Neural cell (in vitro differentiated cells): Measurements from ENCODE around the gene IL3. TPM values are rescaled to one million over a fixed set of nuclear protein-coding genes. Genes with fewer than 3 reads are reported as not detected.

Experiments used
- H2AFZ ChIP-seq: fragments of 200-600, 300-800 bp; sonication (generic), shearing (Covaris generic); 2 replicates; pipeline ENCODE4 v1.6.0; 2014; ENCODE audit warnings: low read depth, mild to moderate bottlenecking, antibody characterized with exemption, low read length, moderate library complexity
- H3F3A ChIP-seq: fragments of 200-600 bp; shearing (Covaris generic); 2 replicates; pipeline ENCODE4 v1.6.1; 2016; ENCODE audit warnings: mild to moderate bottlenecking, moderate library complexity, mixed read lengths, antibody characterized with exemption, low read length; ENCODE audit not compliant: insufficient read depth, poor library complexity, severe bottlenecking
- H3K27ac ChIP-seq: fragments of 200-600, 300-800 bp; sonication (generic), shearing (Covaris generic); 2 replicates; pipeline ENCODE4 v1.5.1; 2014; ENCODE audit warnings: mild to moderate bottlenecking, low read length, moderate library complexity
- H3K27me3 ChIP-seq: fragments of 300-800, 200-600 bp; sonication (generic), shearing (Covaris generic); 2 replicates; pipeline ENCODE4 v1.6.0; 2014; ENCODE audit warnings: mild to moderate bottlenecking, low read depth, low read length, moderate library complexity; ENCODE audit not compliant: insufficient read depth
- H3K36me3 ChIP-seq: fragments of 300-800, 200-600 bp; sonication (generic), shearing (Covaris generic); 2 replicates; pipeline ENCODE4 v1.5.1; 2014; ENCODE audit warnings: mild to moderate bottlenecking, antibody characterized with exemption, low read length, moderate library complexity; ENCODE audit not compliant: insufficient read depth
- H3K4me2 ChIP-seq: fragments of 300-800, 200-600 bp; sonication (generic), shearing (Covaris generic); 2 replicates; pipeline ENCODE4 v1.6.0; 2014; ENCODE audit warnings: mild to moderate bottlenecking, low read length
- H3K4me3 ChIP-seq: fragments of 300-800, 200-600 bp; sonication (generic), shearing (Covaris generic); 2 replicates; pipeline ENCODE4 v1.5.1; 2014; ENCODE audit warnings: mild to moderate bottlenecking, low read length, moderate library complexity
- H3K79me2 ChIP-seq: fragments of 200-600 bp; shearing (Covaris generic); replicated peaks from 2 replicates; pipeline ENCODE4 v1.6.0; 2014; ENCODE audit warnings: mild to moderate bottlenecking, low read length, moderate library complexity; ENCODE audit not compliant: insufficient read depth
- H3K9ac ChIP-seq: fragments of 300-800, 200-600 bp; sonication (generic), shearing (Covaris generic); 2 replicates; pipeline ENCODE4 v1.6.1; 2016; ENCODE audit warnings: mild to moderate bottlenecking, low read length, mixed read lengths
- H3K9me2 ChIP-seq: fragments of 200-600 bp; shearing (Covaris generic); 2 replicates; pipeline ENCODE4 v1.6.1; 2016; ENCODE audit warnings: mild to moderate bottlenecking, low read length, mixed read lengths; ENCODE audit not compliant: insufficient read depth
- H3K9me3 ChIP-seq: fragments of 200-600, 300-800 bp; sonication (generic), shearing (Covaris generic); 2 replicates; pipeline ENCODE4 v1.6.1; 2016; ENCODE audit warnings: mild to moderate bottlenecking, mixed run types, low read length, moderate library complexity, mixed read lengths
- H4K20me1 ChIP-seq: fragments of 200-600 bp; shearing (Covaris generic); 2 replicates; pipeline ENCODE4 v1.6.1; 2016; ENCODE audit warnings: mild to moderate bottlenecking, mixed run types; ENCODE audit not compliant: insufficient read depth
- EP300 ChIP-seq: fragments of 450-650 bp; conservative IDR thresholded peaks from 2 replicates; pipeline ENCODE4 v1.6.1; 2014; ENCODE audit warnings: antibody characterized with exemption, mild to moderate bottlenecking, moderate library complexity; ENCODE audit not compliant: poor library complexity, severe bottlenecking
- EZH2 ChIP-seq: fragments of 200-600, 300-800 bp; shearing (Covaris generic), sonication (generic); IDR thresholded peaks from 2 replicates; pipeline ENCODE4 v1.6.1; 2014; ENCODE audit warnings: antibody characterized with exemption, low read length, borderline replicate concordance, mild to moderate bottlenecking; ENCODE audit not compliant: insufficient read depth, poor library complexity, severe bottlenecking
- MXI1 ChIP-seq: fragments of 450-650 bp; conservative IDR thresholded peaks from 2 replicates; pipeline ENCODE4 v1.6.1; 2014; ENCODE audit warnings: antibody characterized with exemption, mild to moderate bottlenecking; ENCODE audit not compliant: poor library complexity, severe bottlenecking
- POLR2AphosphoS5 ChIP-seq: IDR thresholded peaks from 2 replicates; pipeline ENCODE4 v1.6.1; 2012
- RAD21 ChIP-seq: fragments of 450-650 bp; conservative IDR thresholded peaks from 2 replicates; pipeline ENCODE4 v1.6.1; 2014; ENCODE audit warnings: antibody characterized with exemption, mild to moderate bottlenecking, moderate library complexity
- REST ChIP-seq: IDR thresholded peaks from 2 replicates; pipeline ENCODE4 v1.6.1; 2012; ENCODE audit warnings: borderline replicate concordance
- SMC3 ChIP-seq: fragments of 450-650 bp; conservative IDR thresholded peaks from 2 replicates; pipeline ENCODE4 v1.6.1; 2014; ENCODE audit warnings: antibody characterized with exemption, mild to moderate bottlenecking, moderate library complexity; ENCODE audit not compliant: poor library complexity
- TAF1 ChIP-seq: IDR thresholded peaks from 2 replicates; pipeline ENCODE4 v1.6.1; 2012; ENCODE audit warnings: low read depth
- polyA plus RNA-seq: library from polyadenylated mRNA; depleted of rRNA; stranded (reverse); fragments of >200 nt; gene quantifications from 2 replicates; pipeline ENCODE4 v1.2.3, GENCODE V29; 2014
- TF ChIP-seq, protein P1 (sequence below): fragments of 450-650 bp; IDR thresholded peaks from 2 replicates; pipeline ENCODE4 v1.5.1; 2014; ENCODE audit warnings: antibody characterized with exemption, mild to moderate bottlenecking, moderate library complexity; ENCODE audit not compliant: poor library complexity, severe bottlenecking

The IL3 gene
- polyA plus RNA-seq, 1 donor from 2014 or later, result not detected

DNA sequence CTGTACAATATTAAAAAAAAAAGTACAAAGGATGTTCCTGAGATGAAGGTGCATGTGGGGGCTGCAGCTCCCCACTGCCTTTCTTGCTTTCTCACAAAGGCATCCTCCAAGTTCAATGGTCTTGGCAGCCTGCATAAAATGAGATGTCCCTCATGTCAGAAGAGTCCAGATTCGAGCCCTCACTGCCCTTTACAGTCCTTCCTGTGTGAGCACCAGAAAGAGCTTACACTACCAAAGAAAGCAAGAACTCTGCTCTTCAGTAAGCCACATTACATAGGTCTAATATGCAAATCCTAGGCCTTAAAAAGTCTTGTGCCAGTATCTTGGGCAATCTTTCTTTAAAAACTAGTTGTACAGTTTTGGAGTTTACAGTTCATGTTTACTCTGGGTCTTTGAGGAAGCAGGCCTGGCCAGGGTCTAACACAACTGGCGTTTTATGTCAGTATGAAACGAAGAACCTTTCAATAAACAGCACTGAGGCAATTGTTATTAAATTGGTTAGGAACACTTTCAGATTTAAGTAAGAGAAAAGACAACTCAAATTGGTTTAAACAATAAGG is 49.1 kb downstream of the IL3 start:
- H2AFZ ChIP-seq, result no peak overlapping the region
- no peak overlapping the region for H3K27ac ChIP-seq
- no peak overlapping the region for H3K4me2 ChIP-seq
- no peaks in the 10 kb centered on the region for H3K9me2 ChIP-seq
- no peaks in the 10 kb centered on the region for H3K79me2 ChIP-seq
- no peak overlapping the region for H3K4me3 ChIP-seq
- H3K9me3 ChIP-seq, result no peaks in the 10 kb centered on the region
- no peaks in the 10 kb centered on the region for H3K36me3 ChIP-seq
- no peak for TF ChIP-seq EP300
- TF ChIP-seq RAD21, result no peak
- TF ChIP-seq, protein P1, sequence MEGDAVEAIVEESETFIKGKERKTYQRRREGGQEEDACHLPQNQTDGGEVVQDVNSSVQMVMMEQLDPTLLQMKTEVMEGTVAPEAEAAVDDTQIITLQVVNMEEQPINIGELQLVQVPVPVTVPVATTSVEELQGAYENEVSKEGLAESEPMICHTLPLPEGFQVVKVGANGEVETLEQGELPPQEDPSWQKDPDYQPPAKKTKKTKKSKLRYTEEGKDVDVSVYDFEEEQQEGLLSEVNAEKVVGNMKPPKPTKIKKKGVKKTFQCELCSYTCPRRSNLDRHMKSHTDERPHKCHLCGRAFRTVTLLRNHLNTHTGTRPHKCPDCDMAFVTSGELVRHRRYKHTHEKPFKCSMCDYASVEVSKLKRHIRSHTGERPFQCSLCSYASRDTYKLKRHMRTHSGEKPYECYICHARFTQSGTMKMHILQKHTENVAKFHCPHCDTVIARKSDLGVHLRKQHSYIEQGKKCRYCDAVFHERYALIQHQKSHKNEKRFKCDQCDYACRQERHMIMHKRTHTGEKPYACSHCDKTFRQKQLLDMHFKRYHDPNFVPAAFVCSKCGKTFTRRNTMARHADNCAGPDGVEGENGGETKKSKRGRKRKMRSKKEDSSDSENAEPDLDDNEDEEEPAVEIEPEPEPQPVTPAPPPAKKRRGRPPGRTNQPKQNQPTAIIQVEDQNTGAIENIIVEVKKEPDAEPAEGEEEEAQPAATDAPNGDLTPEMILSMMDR, result no peak
- TF ChIP-seq POLR2AphosphoS5, result no peak
- no peak for TF ChIP-seq SMC3
- no peak for TF ChIP-seq REST
- no peak for TF ChIP-seq MXI1
- TF ChIP-seq TAF1, result no peak
- no peak for TF ChIP-seq EZH2
- H4K20me1 ChIP-seq, result no peaks in the 10 kb centered on the region
- no peaks in the 10 kb centered on the region for H3K27me3 ChIP-seq
- no peak overlapping the region for H3K9ac ChIP-seq
- H3F3A ChIP-seq, result no peaks in the 10 kb centered on the region

DNA sequence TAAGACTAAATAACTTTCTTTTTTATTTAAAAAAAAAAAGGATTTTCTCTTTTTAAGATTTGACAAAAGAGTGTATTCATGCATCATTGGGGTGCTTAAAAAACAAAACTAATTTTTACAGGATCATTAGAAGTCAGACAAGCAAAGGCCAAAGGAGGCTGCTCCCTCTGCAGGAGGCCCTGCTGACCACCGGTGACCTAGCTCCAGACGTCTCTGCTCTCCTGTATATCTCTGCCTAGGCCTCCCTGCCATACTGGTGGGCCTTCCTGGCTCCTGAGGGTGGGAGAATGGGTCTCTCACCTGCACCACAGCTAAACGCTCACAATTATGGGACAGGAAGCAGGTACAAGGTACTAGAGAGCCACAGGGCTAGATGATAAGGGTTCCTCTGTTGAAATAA is 49.7 kb downstream of the IL3 start:
- no peaks in the 10 kb centered on the region for H3K36me3 ChIP-seq
- no peak overlapping the region for H3K4me3 ChIP-seq
- no peaks in the 10 kb centered on the region for H4K20me1 ChIP-seq
- no peaks in the 10 kb centered on the region for H3K9me2 ChIP-seq
- no peak overlapping the region for H3K9ac ChIP-seq
- no peak overlapping the region for H3K4me2 ChIP-seq
- H3K79me2 ChIP-seq, result no peaks in the 10 kb centered on the region
- H3K27me3 ChIP-seq, result no peaks in the 10 kb centered on the region
- H3F3A ChIP-seq, result no peaks in the 10 kb centered on the region
- no peak overlapping the region for H3K27ac ChIP-seq
- H2AFZ ChIP-seq, result no peak overlapping the region
- TF ChIP-seq TAF1 (no peak), EP300 (no peak), RAD21 (no peak), MXI1 (no peak), EZH2 (no peak), REST (no peak), POLR2AphosphoS5 (no peak), SMC3 (no peak)
- TF ChIP-seq, protein P1, result no peak
- no peaks in the 10 kb centered on the region for H3K9me3 ChIP-seq
